Activated effector memory CD4-positive, alpha-beta T cell treated with Interleukin-2 at 50 U/mL for 16 hours (primary cell): ENCODE results near the gene MYH8.

Experiments used
- DNase-seq: peaks from one replicate; pipeline ENCODE4 v3.0.0-alpha.2; 2020

Gene MYH8

DNA sequence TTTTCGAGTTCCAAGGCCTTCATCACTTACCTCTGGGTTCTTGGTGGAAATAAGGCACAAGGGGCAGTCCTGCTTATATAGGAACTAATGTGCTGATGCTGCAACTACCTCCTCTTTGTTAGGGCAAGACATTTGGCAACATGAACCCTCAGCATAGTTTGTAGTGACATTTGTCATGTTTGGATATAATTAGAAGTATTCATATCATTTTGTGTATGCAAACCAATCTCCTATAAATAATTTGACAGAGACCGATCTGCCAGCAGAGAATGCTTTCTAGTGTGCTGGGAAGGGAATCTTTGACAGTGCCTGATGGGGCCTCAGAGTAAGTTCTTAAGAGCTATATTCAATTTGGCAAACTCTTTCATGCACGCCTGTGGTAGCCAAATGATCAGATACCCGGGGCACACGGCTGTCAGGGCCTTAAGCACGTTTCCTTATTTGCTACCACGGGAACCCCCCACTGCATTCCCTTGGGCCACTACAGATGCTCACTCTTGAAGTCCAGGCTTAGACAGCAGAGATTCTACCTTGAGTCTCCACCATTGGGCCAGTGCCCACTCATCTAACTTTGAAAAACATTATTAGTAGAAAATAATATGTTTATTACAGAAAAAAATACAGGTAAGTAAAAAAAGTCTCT lies at the start of gene MYH8:
Gene MYH8, minus strand, starts transcription at position 51 of the 643 bp plus-strand sequence. CDS start 1,723 bp downstream, outside the sequence.
- DNase-seq: no peak

DNA sequence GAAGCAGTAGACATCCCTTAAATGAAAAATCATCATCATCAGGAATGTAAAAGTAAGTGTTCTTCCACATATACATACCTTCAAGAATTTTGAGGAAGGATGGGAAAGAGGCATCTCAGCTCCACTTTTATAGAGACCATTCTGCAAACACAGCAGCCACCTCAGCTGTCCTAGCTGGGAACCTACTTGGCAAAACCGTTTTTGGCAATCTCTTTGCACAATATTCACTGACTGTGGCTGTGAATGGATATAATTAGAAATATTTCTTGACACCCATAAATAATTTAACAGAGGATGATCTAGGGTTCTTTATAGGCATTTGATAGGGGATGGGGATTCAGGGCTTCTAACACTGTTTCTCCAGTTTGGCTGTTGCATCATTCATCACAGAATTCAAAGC lies 47.7 kb upstream of the MYH8 start, which contains the start of gene MYH4:
Gene MYH4, minus strand, starts transcription at position 101 of the 400 bp plus-strand sequence. CDS start 2,814 bp downstream, outside the sequence.
- DNase-seq: no peak

DNA sequence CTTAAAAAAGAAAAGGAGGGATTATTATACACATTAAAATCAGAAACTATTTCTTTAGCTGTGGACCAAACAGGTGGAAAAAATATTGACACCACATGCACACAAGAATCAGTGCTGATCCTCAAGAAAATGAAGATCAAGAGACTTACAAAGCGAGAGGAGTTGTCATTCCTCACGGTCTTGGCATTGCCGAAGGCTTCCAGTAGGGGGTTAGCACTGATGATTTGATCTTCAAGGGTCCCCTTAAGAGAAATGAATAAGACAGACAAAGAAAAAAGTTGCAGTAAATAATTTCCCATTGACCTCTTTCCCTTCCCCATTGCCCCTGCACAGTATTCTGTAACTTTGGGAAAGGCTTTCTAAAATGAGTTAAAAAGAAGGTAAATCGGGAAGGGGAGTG lies 41.7 kb upstream of the MYH8 start:
- no peak for DNase-seq

DNA sequence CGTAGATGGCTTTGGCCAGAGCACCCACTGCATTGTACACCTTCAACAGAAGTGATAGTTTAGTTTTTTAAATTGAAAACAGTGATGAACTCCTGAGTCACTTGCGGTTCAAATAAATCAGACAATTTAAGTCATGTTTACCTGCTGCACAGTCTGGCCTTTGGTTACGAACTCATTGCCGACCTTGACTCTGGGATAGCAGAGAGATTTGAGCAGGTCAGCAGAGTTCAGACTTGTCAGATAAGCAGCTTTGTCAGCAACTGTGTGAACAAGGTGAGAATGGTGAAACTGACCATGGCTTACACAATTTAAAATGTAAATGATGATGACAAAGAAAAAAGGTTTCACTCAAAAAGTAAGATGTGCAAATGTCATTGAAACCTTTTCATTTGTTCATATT lies 38.3 kb upstream of the MYH8 start:
- no peak for DNase-seq

DNA sequence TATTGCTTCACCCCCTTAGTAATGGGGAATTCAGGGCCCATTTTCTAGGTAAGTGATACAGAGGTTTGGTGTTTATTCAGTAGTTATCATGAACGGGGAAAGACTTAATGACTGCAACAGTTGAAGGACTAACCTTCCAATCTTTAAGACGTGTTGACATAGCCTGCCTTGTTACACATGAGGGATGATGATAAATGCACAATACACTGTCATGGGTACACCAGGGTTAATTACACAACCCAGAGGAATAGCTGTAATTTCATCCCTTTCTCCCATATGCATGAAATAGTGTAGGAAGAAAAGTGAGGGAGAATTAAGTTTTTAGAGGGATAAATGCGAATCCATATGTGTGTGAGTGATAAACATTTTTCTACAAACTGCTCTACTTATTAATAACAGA lies 37.0 kb upstream of the MYH8 start:
- no peak for DNase-seq

DNA sequence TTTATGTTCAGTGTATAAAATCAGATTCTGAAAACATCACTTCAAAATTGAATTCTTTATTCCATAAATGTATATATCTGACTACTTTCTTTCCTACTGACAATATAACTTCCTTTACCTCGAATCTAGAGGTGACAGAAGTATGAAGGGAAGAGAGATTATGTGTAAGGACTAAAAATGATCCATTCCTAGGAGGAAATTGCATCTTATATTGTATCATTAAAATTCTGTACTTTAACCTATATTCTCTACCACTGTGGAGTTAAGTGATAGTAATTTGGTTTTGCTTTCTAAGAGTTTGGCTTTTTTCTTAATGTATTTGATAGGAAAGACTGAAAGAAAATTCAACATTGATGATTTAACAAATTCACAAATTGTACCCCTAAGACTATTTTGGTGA lies 36.2 kb upstream of the MYH8 start:
- DNase-seq: no peak

DNA sequence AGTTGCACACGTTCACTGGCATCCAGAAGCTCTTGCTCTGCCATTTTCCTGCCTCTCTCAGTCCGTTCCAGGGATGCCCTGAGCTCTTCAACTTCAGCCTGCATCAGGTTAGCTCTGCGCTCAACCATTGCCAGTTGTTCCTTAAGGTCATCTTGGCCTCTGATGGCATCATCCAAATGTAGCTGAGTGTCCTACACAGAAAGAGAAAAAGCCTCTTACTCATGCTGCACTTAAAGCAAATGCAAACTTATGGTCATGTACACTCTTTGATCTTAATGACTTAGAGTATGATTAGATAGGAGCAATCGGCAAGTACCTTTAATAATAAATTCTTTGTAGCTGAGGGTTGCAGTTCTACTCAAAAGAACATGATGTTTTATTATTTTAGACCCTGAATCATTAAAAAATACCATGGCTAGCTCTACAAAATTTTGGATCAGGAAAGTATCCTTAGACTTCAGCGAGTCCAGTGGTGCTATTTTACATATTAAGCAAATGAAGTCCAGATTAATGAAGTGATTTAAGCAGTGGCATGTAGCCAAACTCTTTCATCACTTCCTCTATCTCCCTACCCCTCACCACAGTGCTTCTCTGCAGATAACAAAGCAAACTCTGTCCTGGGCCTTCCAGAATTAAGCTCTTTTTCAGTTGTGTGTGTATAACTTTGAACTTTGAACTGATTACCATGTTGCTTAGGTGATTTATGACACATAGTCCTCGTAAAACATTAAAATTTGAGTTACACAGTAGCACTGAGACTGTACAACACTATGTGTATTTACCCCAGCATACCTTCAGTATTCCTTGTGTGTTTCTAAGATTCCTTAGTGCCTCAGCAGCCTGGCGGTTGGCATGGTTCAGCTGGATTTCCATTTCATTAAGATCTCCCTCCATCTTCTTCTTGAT lies 25.5 kb upstream of the MYH8 start:
- no peak for DNase-seq

DNA sequence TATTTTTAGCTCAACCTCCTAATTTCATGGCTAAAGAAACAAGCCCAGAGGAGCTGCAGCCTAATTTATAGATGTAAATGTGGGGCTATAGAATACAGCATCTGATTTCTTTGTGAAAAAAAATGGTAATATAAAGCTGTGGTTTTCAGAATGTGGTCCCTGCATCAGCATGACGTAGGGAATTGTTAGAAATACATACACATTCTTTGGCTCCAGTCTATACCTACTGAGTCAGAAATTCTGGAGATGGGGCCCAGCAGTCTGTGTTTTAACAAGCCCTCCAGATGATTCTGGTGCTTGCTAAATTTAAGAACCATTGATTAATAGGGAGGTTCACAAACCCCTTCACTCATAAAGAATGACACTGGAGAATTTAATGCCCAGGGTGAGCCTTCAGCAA lies 18.1 kb upstream of the MYH8 start:
- DNase-seq: no peak

DNA sequence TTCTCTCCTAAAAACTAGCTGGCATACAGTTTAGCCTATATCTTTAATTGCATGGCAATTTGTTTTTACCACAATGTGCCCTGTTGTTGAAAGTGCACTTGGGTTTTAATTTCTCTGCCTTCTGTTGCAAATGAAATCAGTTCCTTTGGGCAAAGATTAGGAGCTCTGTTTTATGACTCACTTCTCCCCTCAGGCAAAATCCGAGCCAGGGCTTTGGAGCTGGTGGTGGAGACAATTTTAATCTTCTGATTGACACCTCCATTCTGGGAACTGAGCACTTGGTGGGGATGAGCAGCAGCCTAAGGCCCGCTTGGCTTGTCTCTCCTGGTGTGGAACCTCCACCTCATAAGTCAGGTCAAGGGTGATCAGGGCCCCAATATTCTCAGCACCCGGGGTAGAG lies 13.3 kb upstream of the MYH8 start:
- no peak for DNase-seq

DNA sequence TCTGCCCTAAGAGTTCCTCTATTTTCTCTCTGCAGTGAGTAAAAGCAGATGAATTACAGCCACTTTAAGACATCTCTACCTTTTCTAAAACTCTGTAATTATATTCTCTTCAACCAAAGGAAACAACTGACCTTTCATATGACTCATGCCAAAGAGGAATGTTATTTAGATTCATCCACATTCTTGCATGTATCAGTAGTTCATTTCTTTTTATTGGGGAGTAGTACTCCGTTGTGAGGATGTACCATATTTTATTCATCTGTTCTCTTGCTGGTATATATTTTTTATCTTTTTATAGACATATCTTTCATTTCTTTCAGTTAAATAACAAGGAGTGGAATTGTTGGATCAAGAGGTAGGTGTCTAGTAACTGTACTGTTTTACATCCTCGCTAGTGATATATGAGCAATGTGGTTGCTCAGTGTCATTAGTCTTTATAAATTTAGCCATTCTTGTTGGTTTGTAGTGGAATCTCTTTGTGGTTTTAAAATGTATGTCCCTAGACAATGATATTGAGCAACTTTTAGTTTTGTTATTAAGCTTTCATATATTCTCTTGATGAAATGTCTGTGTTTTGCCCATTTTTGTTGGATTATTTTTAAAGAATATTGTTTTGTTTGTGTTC lies 7.8 kb upstream of the MYH8 start:
- no peak for DNase-seq

DNA sequence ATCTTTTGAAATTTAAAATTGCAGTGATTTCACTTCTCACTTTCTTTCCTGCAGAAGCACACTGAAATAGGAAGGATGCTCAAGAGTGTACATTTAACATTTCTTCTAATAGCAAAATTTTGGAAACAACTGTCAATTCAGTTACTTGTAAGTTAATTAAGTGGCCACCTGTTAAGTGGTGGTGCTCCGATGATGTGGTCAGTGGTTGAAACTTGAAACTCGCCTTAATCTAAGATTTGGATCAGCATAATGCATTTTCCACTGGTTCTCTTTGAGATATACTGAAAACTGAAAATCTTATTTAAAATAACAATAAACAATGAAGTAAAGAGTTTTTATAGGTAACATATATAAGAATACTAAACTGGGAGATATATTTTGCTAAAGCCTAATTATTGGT lies 7.0 kb upstream of the MYH8 start:
- DNase-seq: no peak

DNA sequence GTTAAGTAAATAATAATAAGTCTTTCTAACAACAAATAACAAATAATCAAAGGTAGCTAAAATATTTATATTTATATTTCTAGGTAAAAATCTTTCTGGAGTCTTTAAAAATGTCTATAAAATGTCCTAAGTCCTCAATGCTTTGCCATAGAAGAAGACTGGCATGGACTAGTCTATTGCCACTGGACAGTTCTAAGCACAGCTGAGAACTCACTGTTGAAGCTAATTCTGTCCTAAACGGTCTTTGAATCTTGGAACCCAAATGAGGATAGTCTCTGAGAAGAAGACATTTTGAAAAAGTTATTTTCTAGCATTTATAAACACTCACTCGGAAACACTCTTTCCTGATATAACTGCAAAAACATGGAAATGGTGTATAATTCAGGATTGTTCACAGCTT lies 539 bp downstream of the MYH8 start:
- no peak for DNase-seq

DNA sequence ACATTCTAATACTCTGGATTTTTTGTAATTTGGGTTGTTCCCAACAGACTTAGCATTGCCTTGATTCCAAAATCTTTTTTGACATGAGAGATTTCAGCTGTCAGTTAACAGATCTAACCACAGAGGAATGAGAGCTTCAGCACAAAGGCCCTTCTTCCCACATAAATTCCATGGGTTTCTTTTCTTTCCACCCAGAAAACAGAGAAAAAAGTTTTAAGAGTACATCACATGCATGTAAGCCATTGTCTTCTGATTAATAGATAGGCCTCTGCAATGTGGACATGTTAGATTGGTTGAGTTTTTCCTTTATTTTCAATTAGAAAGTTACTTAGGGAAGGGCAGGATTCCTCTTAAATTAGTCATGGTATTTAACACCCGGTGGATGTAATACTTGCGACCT lies 939 bp downstream of the MYH8 start:
- no peak for DNase-seq

DNA sequence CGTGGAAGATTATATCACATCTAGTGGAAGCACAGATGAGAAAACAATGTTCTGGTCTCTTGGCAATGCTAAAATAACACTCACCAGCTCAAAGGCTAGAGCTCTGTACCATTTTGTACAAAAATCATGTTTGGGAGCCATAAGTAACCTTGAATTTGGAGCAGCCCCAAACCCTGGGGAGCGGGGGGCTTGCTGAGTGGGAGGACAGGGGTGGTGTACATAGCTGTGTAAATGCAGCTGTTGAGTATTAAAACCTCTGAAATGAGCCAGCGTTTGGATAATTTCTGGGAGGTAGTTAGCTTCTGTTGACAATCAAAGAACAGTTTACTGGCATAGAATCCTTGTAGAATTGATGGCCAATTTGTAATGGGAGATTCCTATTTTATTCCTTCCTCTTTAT lies 4.3 kb downstream of the MYH8 start:
- DNase-seq: no peak

DNA sequence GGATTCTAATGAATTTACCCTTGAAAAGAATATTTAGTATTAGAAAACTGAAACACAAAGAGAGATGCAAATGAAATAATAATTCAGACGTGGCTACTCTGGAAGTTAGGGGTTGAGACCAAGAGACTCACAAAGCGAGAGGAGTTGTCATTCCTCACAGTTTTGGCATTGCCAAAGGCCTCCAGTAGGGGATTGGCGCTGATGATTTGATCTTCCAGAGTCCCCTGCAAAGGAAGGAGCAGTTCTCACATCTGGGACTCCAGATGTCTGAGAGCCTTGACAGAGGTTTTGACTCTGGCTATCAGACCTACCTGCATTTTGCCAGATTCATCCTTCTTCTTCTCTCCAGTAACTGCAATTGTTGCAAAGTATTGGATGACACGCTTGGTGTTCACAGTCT lies 6.6 kb downstream of the MYH8 start:
- DNase-seq: no peak

DNA sequence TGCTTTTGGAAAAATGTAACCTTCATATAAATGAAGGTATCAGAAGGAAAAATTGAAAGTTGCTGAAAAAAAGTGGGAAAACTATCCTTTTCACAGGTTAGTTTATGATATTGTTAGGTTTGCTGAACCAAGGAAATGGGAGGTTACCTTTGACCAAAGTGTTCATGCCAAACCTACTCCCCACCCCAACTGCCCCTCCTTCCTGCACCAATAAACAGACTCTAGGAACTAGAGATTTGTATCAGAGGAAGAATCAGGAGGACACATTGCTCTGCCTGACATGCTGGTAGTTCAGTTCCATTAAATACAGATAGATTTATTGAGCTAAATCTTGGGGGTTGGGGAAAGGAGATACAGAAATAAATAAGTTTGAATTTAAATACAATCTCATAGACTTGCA lies 18.2 kb downstream of the MYH8 start:
- DNase-seq: no peak

DNA sequence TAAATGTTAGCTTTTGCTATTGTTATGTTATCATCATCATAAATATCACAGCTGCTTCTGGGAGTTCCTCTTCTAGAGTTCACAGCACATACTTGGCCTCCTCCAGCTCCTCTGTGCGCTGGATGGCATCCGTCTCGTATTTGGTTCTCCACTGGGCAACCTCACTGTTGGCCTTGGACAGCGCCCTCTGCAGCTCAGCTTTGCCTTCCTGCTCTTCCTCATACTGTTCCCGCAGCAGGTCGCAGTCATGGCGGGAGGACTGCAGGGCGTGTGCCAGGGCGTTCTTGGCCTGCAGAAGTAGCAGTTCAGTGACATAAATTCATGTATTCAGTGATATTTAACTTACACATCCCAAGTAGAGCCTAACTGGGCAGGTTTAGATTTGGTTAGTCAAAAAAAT lies 23.4 kb downstream of the MYH8 start:
- no peak for DNase-seq

DNA sequence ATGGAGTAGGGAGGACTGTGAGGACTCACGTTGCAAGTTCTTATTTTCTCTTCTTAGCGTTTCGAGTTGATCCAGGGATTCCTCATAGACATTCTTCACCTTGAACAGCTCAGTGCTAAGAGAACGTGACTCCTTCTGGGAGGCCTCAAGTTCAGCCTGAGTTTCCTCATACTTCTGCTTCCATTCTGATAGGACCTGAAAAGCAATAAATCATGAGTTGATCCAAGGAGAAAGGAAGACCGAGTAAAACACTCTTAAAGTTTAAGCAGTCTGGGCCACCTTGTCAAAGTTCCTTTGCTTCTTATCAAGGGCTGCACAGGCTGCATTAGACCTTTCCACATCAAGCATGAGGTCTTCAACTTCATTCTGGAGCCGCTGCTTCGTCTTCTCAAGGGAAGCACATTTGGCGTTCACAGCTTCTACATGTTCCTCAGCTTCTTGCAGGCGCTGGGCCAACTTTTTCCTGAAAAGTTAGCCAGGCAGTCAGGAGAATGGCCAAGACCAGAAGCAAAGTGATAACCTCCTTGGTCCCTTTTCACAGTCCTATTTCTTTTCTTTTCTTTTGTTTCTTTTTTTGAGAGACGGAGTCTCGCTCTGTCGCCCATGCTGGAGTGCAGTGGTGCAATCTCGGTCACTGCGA lies 25.1 kb downstream of the MYH8 start:
- DNase-seq: no peak

DNA sequence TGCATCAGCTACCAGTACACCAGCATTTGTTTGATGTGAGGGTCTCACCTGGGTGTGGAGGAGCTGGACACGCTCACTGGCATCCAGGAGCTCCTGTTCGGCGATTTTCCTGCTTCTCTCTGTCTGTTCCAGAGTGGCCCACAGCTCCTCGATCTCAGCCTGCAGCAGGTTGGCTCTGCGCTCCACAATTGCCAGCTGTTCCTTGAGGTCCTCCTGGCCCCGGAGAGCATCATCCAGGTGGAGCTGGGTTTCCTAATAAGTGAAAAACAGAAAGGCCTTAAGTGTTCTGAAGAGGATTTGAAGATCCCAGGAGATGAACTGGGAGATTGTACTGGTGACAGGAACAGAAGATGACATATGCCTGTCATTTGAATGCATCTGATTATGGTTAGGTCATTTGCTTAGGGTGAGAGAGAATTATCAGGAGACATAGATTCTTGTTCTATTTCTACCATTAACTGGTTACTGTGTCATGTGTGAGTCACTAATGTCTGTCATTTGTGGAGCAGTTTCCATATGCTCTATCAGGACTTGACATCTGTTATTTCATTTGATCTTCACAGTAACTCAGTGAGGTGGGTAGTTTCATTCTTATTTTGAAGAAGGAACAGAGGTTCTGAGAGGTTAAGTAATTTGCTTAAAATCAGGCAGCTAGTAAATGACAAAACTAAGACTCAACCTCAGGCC lies 27.4 kb downstream of the MYH8 start:
- no peak for DNase-seq

DNA sequence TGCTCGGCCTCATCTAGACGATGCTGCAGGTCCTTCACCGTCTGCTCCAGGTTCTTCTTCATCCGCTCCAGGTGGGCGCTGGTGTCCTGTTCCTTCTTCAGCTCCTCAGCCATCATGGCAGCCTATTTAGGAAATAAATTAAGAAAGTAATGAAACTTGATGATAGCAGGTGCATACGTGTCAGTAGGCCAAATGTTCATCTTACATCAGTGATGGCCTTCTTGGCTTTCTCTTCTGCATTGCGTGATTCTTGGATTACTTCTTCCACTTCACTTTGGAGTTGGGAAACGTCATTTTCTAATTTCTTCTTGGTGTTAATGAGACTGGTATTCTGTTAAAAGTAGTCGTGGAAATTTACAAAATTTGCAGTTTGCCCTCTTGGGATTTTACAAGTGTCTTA lies 28.9 kb downstream of the MYH8 start:
- no peak for DNase-seq

DNA sequence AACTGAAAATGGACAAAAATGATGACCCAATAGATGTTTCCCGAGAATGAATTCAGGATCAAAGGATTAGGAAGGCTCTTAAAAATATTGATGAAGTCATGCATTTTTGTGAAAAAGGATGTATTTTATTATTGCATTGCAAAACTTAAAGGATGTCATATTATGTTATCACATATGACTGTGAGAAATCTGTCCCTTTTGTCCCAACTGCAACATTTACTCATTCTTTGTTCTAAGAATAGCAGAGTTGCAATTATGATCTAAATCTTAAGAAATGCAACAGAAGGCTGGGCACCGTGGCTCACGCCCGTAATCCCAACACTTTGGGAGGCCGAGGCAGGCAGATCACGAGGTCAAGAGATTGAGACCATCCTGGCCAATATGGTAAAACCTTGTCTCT lies 35.9 kb downstream of the MYH8 start:
- no peak for DNase-seq

DNA sequence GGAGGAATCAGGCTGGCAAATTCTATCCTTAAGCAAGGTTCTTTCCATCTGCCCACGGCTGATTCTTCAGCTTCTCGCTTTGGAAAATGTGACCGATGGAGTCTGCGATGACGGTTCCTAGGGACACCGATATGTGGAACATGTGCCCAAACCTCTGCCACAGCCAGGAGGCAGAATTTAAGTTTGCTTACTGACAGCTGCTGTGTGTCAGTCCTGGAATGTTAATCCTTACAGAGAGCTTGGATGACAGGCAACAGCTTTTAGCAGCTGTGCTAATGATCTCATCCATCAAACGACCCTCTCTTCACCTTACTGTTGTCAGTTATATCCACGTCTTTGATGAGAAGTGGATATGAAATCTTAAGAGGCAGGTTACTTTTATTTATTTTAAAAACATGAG lies 37.6 kb downstream of the MYH8 start:
- DNase-seq: no peak
